SU-DHL-6 (cell line): Measurements from ENCODE around the gene RBM17.

Source experiments
- H2AFZ ChIP-seq: fragments of 200-600 bp; sonication (generic); 2 replicates; pipeline ENCODE4 v1.6.1; 2014; ENCODE audit warnings: low read depth, mild to moderate bottlenecking, moderate library complexity, mixed read lengths, antibody characterized with exemption, low read length; ENCODE audit not compliant: severe bottlenecking
- H3F3A ChIP-seq: fragments of 200-600 bp; shearing (Covaris generic); 2 replicates; pipeline ENCODE4 v1.6.0; 2016; ENCODE audit warnings: antibody characterized with exemption, mild to moderate bottlenecking; ENCODE audit not compliant: insufficient read depth
- H3K27ac ChIP-seq: fragments of 200-600 bp; sonication (generic); 2 replicates; pipeline ENCODE4 v1.5.1; 2016; ENCODE audit warnings: low read depth, mild to moderate bottlenecking, low read length, moderate library complexity, mixed read lengths
- H3K27me3 ChIP-seq: fragments of 200-600 bp; sonication (generic), shearing (Covaris generic); 2 replicates; pipeline ENCODE4 v1.6.0; 2014; ENCODE audit warnings: mild to moderate bottlenecking, low read length
- H3K36me3 ChIP-seq: fragments of 200-600 bp; sonication (generic); 2 replicates; pipeline ENCODE4 v1.6.1; 2014; ENCODE audit warnings: mild to moderate bottlenecking, low read length, mixed read lengths
- H3K4me2 ChIP-seq: fragments of 300-600, 200-600 bp; shearing (Covaris generic), sonication (generic); 2 replicates; pipeline ENCODE4 v1.6.0; 2014; ENCODE audit warnings: low read length, low read depth, mild to moderate bottlenecking; ENCODE audit not compliant: poor library complexity, severe bottlenecking
- H3K4me3 ChIP-seq: fragments of 200-600 bp; sonication (generic); 2 replicates; pipeline ENCODE4 v1.5.1; 2014; ENCODE audit warnings: antibody characterized with exemption, low read length, mild to moderate bottlenecking, mixed read lengths; ENCODE audit not compliant: insufficient read depth, poor library complexity, severe bottlenecking
- H3K79me2 ChIP-seq: fragments of 200-600 bp; sonication (generic); 2 replicates; pipeline ENCODE4 v1.6.1; 2014; ENCODE audit warnings: mild to moderate bottlenecking, low read length, moderate library complexity; ENCODE audit not compliant: insufficient read depth
- H3K9ac ChIP-seq: fragments of 200-600 bp; sonication (generic); 2 replicates; pipeline ENCODE4 v1.7.0; 2014; ENCODE audit warnings: mild to moderate bottlenecking, low read length
- H3K9me2 ChIP-seq: fragments of 200-600 bp; sonication (generic); replicated peaks from 2 replicates; pipeline ENCODE4 v1.6.1; 2014; ENCODE audit warnings: low read length; ENCODE audit not compliant: insufficient read depth
- H3K9me3 ChIP-seq: fragments of 200-600 bp; sonication (generic); 2 replicates; pipeline ENCODE4 v1.6.1; 2014; ENCODE audit warnings: low read length, mixed read lengths; ENCODE audit not compliant: insufficient read depth
- H4K20me1 ChIP-seq: fragments of 200-600 bp; sonication (generic); 2 replicates; pipeline ENCODE4 v1.6.1; 2014; ENCODE audit warnings: low read depth, mild to moderate bottlenecking, antibody characterized with exemption, low read length, moderate library complexity, mixed read lengths
- EZH2phosphoT487 ChIP-seq: fragments of 200-600 bp; sonication (generic), shearing (Covaris generic); conservative IDR thresholded peaks from 2 replicates; pipeline ENCODE4 v1.6.1; 2018; ENCODE audit warnings: mild to moderate bottlenecking, antibody characterized with exemption, low read length, moderate library complexity, mixed read lengths
- TF ChIP-seq, protein P1 (sequence below): fragments of 200-600 bp; sonication (generic); IDR thresholded peaks from one replicate; pipeline ENCODE4 v1.5.1; 2017; ENCODE audit warnings: antibody characterized with exemption, mild to moderate bottlenecking, low read length, moderate library complexity; ENCODE audit not compliant: insufficient read depth, poor library complexity, severe bottlenecking

The RBM17 gene

DNA sequence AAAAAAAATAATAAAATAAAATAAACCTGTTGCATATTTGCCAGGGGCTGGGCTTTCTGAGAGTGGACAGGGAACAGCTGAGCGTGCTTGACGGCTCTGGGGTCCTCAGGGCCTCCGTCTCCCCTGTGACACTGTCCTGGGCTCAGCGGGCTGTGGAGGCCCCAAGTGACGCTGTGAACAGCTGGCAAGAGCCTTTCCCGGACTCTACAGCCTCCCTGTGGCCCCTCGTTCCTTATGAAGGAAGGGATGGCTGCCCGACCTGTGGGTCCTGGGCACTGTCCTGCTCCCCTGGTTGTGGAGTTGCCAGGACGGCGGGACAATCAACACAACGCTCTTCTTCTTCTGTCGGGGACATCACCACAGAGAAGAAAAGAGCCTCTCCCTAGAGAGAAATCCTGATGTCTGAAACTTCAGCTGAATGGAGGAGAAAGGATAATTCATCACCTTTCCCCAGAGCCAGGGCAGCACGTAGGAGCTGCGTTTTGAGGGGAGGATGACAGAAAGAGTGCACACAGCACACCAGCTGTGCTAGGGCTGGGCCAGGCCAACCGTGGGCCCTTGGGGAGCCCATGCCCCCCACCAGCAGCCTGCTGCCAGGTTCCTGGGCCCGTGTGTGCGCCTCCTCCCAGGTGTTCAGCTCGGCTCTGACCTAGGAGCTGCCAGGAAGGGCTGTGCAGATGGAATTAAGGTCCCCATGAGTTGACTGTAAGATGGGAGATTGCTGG is 45.4 kb downstream of the RBM17 start:
- no peaks in the 10 kb centered on the region for H3F3A ChIP-seq
- no peak overlapping the region for H2AFZ ChIP-seq
- H3K4me3 ChIP-seq, result no peak overlapping the region
- no peak overlapping the region for H3K4me2 ChIP-seq
- TF ChIP-seq, protein P1, sequence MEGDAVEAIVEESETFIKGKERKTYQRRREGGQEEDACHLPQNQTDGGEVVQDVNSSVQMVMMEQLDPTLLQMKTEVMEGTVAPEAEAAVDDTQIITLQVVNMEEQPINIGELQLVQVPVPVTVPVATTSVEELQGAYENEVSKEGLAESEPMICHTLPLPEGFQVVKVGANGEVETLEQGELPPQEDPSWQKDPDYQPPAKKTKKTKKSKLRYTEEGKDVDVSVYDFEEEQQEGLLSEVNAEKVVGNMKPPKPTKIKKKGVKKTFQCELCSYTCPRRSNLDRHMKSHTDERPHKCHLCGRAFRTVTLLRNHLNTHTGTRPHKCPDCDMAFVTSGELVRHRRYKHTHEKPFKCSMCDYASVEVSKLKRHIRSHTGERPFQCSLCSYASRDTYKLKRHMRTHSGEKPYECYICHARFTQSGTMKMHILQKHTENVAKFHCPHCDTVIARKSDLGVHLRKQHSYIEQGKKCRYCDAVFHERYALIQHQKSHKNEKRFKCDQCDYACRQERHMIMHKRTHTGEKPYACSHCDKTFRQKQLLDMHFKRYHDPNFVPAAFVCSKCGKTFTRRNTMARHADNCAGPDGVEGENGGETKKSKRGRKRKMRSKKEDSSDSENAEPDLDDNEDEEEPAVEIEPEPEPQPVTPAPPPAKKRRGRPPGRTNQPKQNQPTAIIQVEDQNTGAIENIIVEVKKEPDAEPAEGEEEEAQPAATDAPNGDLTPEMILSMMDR, result no peak
- no peak for TF ChIP-seq EZH2phosphoT487
- H3K9me3 ChIP-seq, result no peaks in the 10 kb centered on the region
- no peak overlapping the region for H3K9ac ChIP-seq
- no peak overlapping the region for H3K27ac ChIP-seq
- H3K79me2 ChIP-seq, result no peaks in the 10 kb centered on the region
- no peaks in the 10 kb centered on the region for H3K9me2 ChIP-seq
- H4K20me1 ChIP-seq, result no peaks in the 10 kb centered on the region
- no peaks in the 10 kb centered on the region for H3K27me3 ChIP-seq
- no peaks in the 10 kb centered on the region for H3K36me3 ChIP-seq

- Histone ChIP-seq H2AFZ (no peak overlapping the region), H3K4me3 (no peak overlapping the region), H3K79me2 (no peaks in the 10 kb centered on the region), H4K20me1 (no peaks in the 10 kb centered on the region), H3K27ac (no peak overlapping the region), H3K36me3 (no peaks in the 10 kb centered on the region), H3K27me3 (no peaks in the 10 kb centered on the region), H3K9me2 (no peaks in the 10 kb centered on the region), H3K4me2 (no peak overlapping the region), H3K9ac (no peak overlapping the region), H3K9me3 (no peaks in the 10 kb centered on the region), H3F3A (no peaks in the 10 kb centered on the region)
- TF ChIP-seq EZH2phosphoT487, result no peak
- TF ChIP-seq, protein P1, result no peak
Measured at GRCh38 chr10:6135039-6135438, 46.2 kb downstream of the RBM17 start.

DNA sequence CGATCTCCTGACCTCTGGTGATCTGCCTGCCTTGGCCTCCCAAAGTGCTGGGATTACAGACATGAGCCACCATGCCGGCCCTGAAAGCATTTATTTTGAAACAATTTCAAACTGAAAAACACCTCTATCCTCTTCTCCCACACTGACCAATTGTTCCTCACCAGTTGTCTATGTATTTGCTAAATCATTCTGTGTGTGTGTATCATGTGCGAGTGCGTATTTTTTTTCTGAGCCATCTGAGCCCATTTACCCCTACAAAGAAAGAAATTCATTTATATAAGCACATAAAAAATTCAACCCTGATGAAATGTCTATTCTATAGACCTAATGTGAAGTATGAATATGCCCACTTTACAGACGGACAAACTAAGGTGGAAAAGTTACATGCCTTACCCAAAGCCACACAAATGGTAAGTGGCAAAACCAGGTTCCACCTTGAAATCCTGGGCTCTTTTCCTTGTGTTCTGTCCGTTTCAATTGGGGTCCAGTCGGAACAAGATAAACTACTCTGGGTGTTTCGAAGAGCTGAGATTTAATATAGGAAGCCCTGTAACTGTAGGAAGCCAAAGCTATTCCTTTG is 46.8 kb downstream of the RBM17 start:
- no peak overlapping the region for H3K4me2 ChIP-seq

More for the DNA sequence above, 46.8 kb downstream of the RBM17 start:
- Histone ChIP-seq H3K9ac (no peak overlapping the region), H4K20me1 (no peaks in the 10 kb centered on the region), H3K9me2 (no peaks in the 10 kb centered on the region), H3K27me3 (no peaks in the 10 kb centered on the region), H3K27ac (no peak overlapping the region), H3K4me3 (no peak overlapping the region), H3K36me3 (no peaks in the 10 kb centered on the region), H3K9me3 (no peaks in the 10 kb centered on the region), H2AFZ (no peak overlapping the region), H3F3A (no peaks in the 10 kb centered on the region), H3K79me2 (no peaks in the 10 kb centered on the region)
- TF ChIP-seq EZH2phosphoT487, result no peak
- TF ChIP-seq, protein P1, result no peak
